Neuronal stem cell (in vitro differentiated cells): ENCODE data around the gene CBR3.

Experiments used
- DNase-seq: peaks from one replicate; pipeline ENCODE4 v3.0.0-alpha.2; 2013; ENCODE audit warnings: low spot score
- H2AFZ ChIP-seq: one replicate; pipeline ENCODE4 v1.6.1; 2013; ENCODE audit warnings: mild to moderate bottlenecking, low read length, inconsistent platforms
- H2AK5ac ChIP-seq: 2 replicates; pipeline ENCODE4 v1.6.1; 2013; ENCODE audit warnings: low read depth, mild to moderate bottlenecking, inconsistent platforms, low read length, moderate library complexity, mixed read lengths
- H2BK120ac ChIP-seq: 2 replicates; pipeline ENCODE4 v1.6.1; 2013; ENCODE audit warnings: low read depth, mild to moderate bottlenecking, inconsistent platforms, low read length, moderate library complexity, mixed read lengths
- H2BK12ac ChIP-seq: one replicate; pipeline ENCODE4 v1.6.1; 2013; ENCODE audit warnings: low read length, inconsistent platforms
- H2BK15ac ChIP-seq: 2 replicates; pipeline ENCODE4 v1.6.1; 2013; ENCODE audit warnings: mild to moderate bottlenecking, low read length, inconsistent platforms, mixed read lengths
- H2BK5ac ChIP-seq: one replicate; pipeline ENCODE4 v1.6.1; 2013; ENCODE audit warnings: inconsistent platforms, mild to moderate bottlenecking, low read length, moderate library complexity
- H3K14ac ChIP-seq: one replicate; pipeline ENCODE4 v1.6.1; 2013; ENCODE audit warnings: low read length, inconsistent platforms
- H3K18ac ChIP-seq: 2 replicates; pipeline ENCODE4 v1.6.1; 2013; ENCODE audit warnings: low read length, inconsistent platforms
- H3K23ac ChIP-seq: 2 replicates; pipeline ENCODE4 v1.6.1; 2013; ENCODE audit warnings: low read depth, mild to moderate bottlenecking, mixed read lengths, low read length, inconsistent platforms; ENCODE audit not compliant: poor library complexity
- H3K27ac ChIP-seq: replicated peaks from 3 replicates; pipeline ENCODE4 v1.5.1; 2013; ENCODE audit warnings: low read length, inconsistent platforms
- H3K27me3 ChIP-seq, 3 experiments: 2 replicates each; pipeline ENCODE4 v1.6.1; 2013; ENCODE audit warnings: low read length in 3 of 3, mild to moderate bottlenecking in 2 of 3, inconsistent platforms in 1 of 3, low read depth in 1 of 3, mixed read lengths in 1 of 3, moderate library complexity in 1 of 3; ENCODE audit not compliant: control insufficient read depth in 3 of 3, insufficient read depth in 3 of 3
- H3K36me3 ChIP-seq, 2 donors: replicated peaks in 1 of 2; 2 replicates each; pipeline ENCODE4 v1.6.1; 2013; ENCODE audit warnings: low read length in 2 of 2; ENCODE audit not compliant: control insufficient read depth in 2 of 2, insufficient read depth in 2 of 2
- H3K4ac ChIP-seq: 2 replicates; pipeline ENCODE4 v1.6.1; 2013; ENCODE audit warnings: inconsistent platforms, mild to moderate bottlenecking, low read length, moderate library complexity
- H3K4me1 ChIP-seq, 2 donors: 1 replicate in 1 of 2; 2 replicates in 1 of 2; pipeline ENCODE4 v1.6.1; 2013; ENCODE audit warnings: low read length in 2 of 2, low read depth in 1 of 2; ENCODE audit not compliant: control insufficient read depth in 2 of 2, insufficient read depth in 1 of 2
- H3K4me2 ChIP-seq: one replicate; pipeline ENCODE4 v1.6.1; 2013; ENCODE audit warnings: mild to moderate bottlenecking, low read length, inconsistent platforms; ENCODE audit not compliant: insufficient read depth, poor library complexity, severe bottlenecking
- H3K4me3 ChIP-seq, 2 donors: 2 replicates each; pipeline ENCODE4 v1.5.1; 2013; ENCODE audit warnings: low read length in 2 of 2, mild to moderate bottlenecking in 2 of 2, inconsistent platforms in 1 of 2, moderate library complexity in 1 of 2
- H3K79me1 ChIP-seq: one replicate; pipeline ENCODE4 v1.6.1; 2013; ENCODE audit warnings: low read depth, mild to moderate bottlenecking, inconsistent platforms, low read length, moderate library complexity
- H3K9ac ChIP-seq: one replicate; pipeline ENCODE4 v1.6.1; 2013; ENCODE audit warnings: mild to moderate bottlenecking, low read depth, low read length, inconsistent platforms; ENCODE audit not compliant: poor library complexity
- H3K9me3 ChIP-seq, 2 donors: replicated peaks in 1 of 2; 2 replicates each; pipeline versions ENCODE3 to v1.6.1; 2013; ENCODE audit warnings: low read length in 2 of 2, mild to moderate bottlenecking in 2 of 2, inconsistent platforms in 1 of 2, low read depth in 1 of 2, mixed read lengths in 1 of 2, moderate library complexity in 1 of 2; ENCODE audit not compliant: control insufficient read depth in 2 of 2, insufficient read depth in 1 of 2
- H4K8ac ChIP-seq: one replicate; pipeline ENCODE4 v1.6.1; 2013; ENCODE audit warnings: low read depth, mild to moderate bottlenecking, inconsistent platforms, low read length, moderate library complexity
- H4K91ac ChIP-seq: one replicate; pipeline ENCODE4 v1.6.1; 2013; ENCODE audit warnings: low read length, low read depth, mild to moderate bottlenecking, inconsistent platforms; ENCODE audit not compliant: poor library complexity
- WGBS, 2 donors: extraction: QIAGEN DNeasy Blood & Tissue Kit; methylation state at CpG; one replicate each; pipeline ENCODE4 v1.1.7; 2013; ENCODE audit warnings: missing lambda C conversion rate in 2 of 2, mixed read lengths in 1 of 2; ENCODE audit not compliant: insufficient read length in 2 of 2, insufficient replicate concordance in 1 of 2; ENCODE audit errors: extremely low coverage in 2 of 2; 5-methylcytosine and 5-hydroxymethylcytosine counted together

The CBR3 gene

GRCh38 chr21:36093512-36093911, 41.4 kb upstream of the CBR3 start:
- H2AK5ac ChIP-seq, result no peak overlapping the region
- H4K8ac ChIP-seq, result no peak overlapping the region
- H2BK15ac ChIP-seq, result no peak overlapping the region
- no peak overlapping the region for H3K4me2 ChIP-seq
- H3K4ac ChIP-seq, result no peak overlapping the region
- H2BK120ac ChIP-seq, result no peak overlapping the region
- H3K14ac ChIP-seq, result no peak overlapping the region
- H3K79me1 ChIP-seq, result no peaks in the 10 kb centered on the region
- no peak overlapping the region for H2BK12ac ChIP-seq
- H4K91ac ChIP-seq, result no peak overlapping the region
- H2AFZ ChIP-seq, result no peak overlapping the region
- no peaks in the 10 kb centered on the region for H3K36me3 ChIP-seq
- H2BK5ac ChIP-seq, result no peak overlapping the region
- no peak for DNase-seq
- H3K9ac ChIP-seq, result no peak overlapping the region
- H3K27me3 ChIP-seq, result peaks cover 0 to 5% (median 0%) of the 10 kb centered on the region in 3 experiments
- H3K4me1 ChIP-seq, result peaks cover 0 to 1% of the 10 kb centered on the region in 2 donors
- no peak overlapping the region for H3K27ac ChIP-seq
- H3K4me3 ChIP-seq, result no peak overlapping the region
- H3K23ac ChIP-seq, result no peak overlapping the region
- peaks cover 0 to 4% of the 10 kb centered on the region in 2 donors for H3K9me3 ChIP-seq
- no peak overlapping the region for H3K18ac ChIP-seq
- no CpG with 5 or more reads among the region's 1 CpG for WGBS, 2 donors

- Histone ChIP-seq H2BK5ac (no peak overlapping the region), H2BK120ac (no peak overlapping the region), H4K91ac (no peak overlapping the region), H3K23ac (no peak overlapping the region), H3K4me1 (peaks cover 0 to 1% of the 10 kb centered on the region in 2 donors), H3K4ac (no peak overlapping the region), H3K36me3 (no peaks in the 10 kb centered on the region), H3K18ac (no peak overlapping the region), H3K4me2 (no peak overlapping the region), H2AFZ (no peak overlapping the region), H3K4me3 (no peak overlapping the region), H3K9ac (no peak overlapping the region), H4K8ac (no peak overlapping the region), H3K79me1 (no peaks in the 10 kb centered on the region), H3K14ac (no peak overlapping the region), H2BK12ac (no peak overlapping the region), H2AK5ac (no peak overlapping the region), H3K27ac (no peak overlapping the region), H3K9me3 (peaks cover 0 to 4% of the 10 kb centered on the region in 2 donors), H2BK15ac (no peak overlapping the region), H3K27me3 (peaks cover 0 to 22% (median 0%) of the 10 kb centered on the region in 3 experiments)
- no peak for DNase-seq
- WGBS, 2 donors, result no CpG with 5 or more reads among the region's 1 CpG
These were observed 38.2 kb upstream of the CBR3 start for GRCh38 chr21:36096398-36097290.

GRCh38 chr21:36097427-36098181, 37.3 kb upstream of the CBR3 start:
- no peaks in the 10 kb centered on the region for H3K79me1 ChIP-seq
- H2BK120ac ChIP-seq, result no peak overlapping the region
- H2AK5ac ChIP-seq, result no peak overlapping the region
- H3K4me1 ChIP-seq, result peaks cover 0 to 1% of the 10 kb centered on the region in 2 donors
- no peak overlapping the region for H3K14ac ChIP-seq
- no peak overlapping the region for H3K4ac ChIP-seq
- no peak overlapping the region for H2BK12ac ChIP-seq
- H3K27me3 ChIP-seq, result peaks cover 0 to 27% (median 0%) of the 10 kb centered on the region in 3 experiments
- no peaks in the 10 kb centered on the region for H3K36me3 ChIP-seq
- DNase-seq, result no peak
- H3K18ac ChIP-seq, result no peak overlapping the region
- H3K4me2 ChIP-seq, result no peak overlapping the region
- H4K91ac ChIP-seq, result no peak overlapping the region
- H3K27ac ChIP-seq, result no peak overlapping the region
- H3K9ac ChIP-seq, result no peak overlapping the region
- H2BK15ac ChIP-seq, result no peak overlapping the region
- peaks cover 0 to 4% of the 10 kb centered on the region in 2 donors for H3K9me3 ChIP-seq
- WGBS, 2 donors, result no CpG with 5 or more reads among the region's 8 CpGs
- H2BK5ac ChIP-seq, result no peak overlapping the region
- no peak overlapping the region for H3K23ac ChIP-seq
- no peak overlapping the region for H2AFZ ChIP-seq
- H4K8ac ChIP-seq, result no peak overlapping the region
- no peak overlapping the region for H3K4me3 ChIP-seq

- Histone ChIP-seq H2AFZ (no peak overlapping the region), H2BK120ac (no peak overlapping the region), H4K91ac (no peak overlapping the region), H3K23ac (no peak overlapping the region), H3K36me3 (no peaks in the 10 kb centered on the region), H2AK5ac (no peak overlapping the region), H3K4me1 (peaks cover 0 to 1% of the 10 kb centered on the region in 2 donors), H3K79me1 (no peaks in the 10 kb centered on the region), H2BK12ac (no peak overlapping the region), H3K4me2 (no peak overlapping the region), H3K9ac (no peak overlapping the region), H3K4me3 (no peak overlapping the region), H3K18ac (no peak overlapping the region), H3K27ac (no peak overlapping the region), H4K8ac (no peak overlapping the region), H3K27me3 (peaks cover 0 to 27% (median 0%) of the 10 kb centered on the region in 3 experiments), H3K9me3 (peaks cover 0 to 4% of the 10 kb centered on the region in 2 donors), H3K14ac (no peak overlapping the region), H2BK15ac (no peak overlapping the region), H2BK5ac (no peak overlapping the region), H3K4ac (no peak overlapping the region)
- WGBS, 2 donors, result no CpG with 5 or more reads among the region's 2 CpGs
- no peak for DNase-seq
These were observed 36.7 kb upstream of the CBR3 start for GRCh38 chr21:36098182-36098532.
